ENCODE data around the gene TIAM2.

Gene TIAM2

GRCh38 chr6:154969796-154970195, 25.3 kb upstream of the TIAM2 start:
- Histone ChIP-seq H3K36me3 (no peaks in the 10 kb centered on the region), H3K27me3 (no peaks in the 10 kb centered on the region), H3K4me1 (ENCODE audit: control insufficient read depth in 1 of 2, insufficient read depth in 1 of 2, low read depth in 1 of 2, low read length in 1 of 2) (no peaks in the 10 kb centered on the region), H3K27ac (no peak overlapping the region), H3K9me3 (no peaks in the 10 kb centered on the region), H3K4me3 (ENCODE audit: low read depth in 1 of 2, low read length in 1 of 2) (no peak overlapping the region)
- no peak for TF ChIP-seq CTCF (IDR thresholded peaks at IDR 0.05)

- Histone ChIP-seq H3K27ac (no peak overlapping the region), H3K36me3 (no peaks in the 10 kb centered on the region), H3K4me1 (ENCODE audit: control insufficient read depth in 1 of 2, insufficient read depth in 1 of 2, low read depth in 1 of 2, low read length in 1 of 2) (no peaks in the 10 kb centered on the region), H3K27me3 (no peaks in the 10 kb centered on the region), H3K9me3 (no peaks in the 10 kb centered on the region), H3K4me3 (ENCODE audit: low read depth in 1 of 2, low read length in 1 of 2) (no peak overlapping the region)
- no peak for TF ChIP-seq CTCF (IDR thresholded peaks at IDR 0.05)
Observed at GRCh38 chr6:154974485-154975149, 20.5 kb upstream of the TIAM2 start.

GRCh38 chr6:154977588-154977987, 17.5 kb upstream of the TIAM2 start:
- TF ChIP-seq CTCF (IDR thresholded peaks at IDR 0.05) = no peak
- Histone ChIP-seq H3K4me1 (ENCODE audit: control insufficient read depth in 1 of 2, insufficient read depth in 1 of 2, low read depth in 1 of 2, low read length in 1 of 2) (no peaks in the 10 kb centered on the region), H3K27ac (no peak overlapping the region)

GRCh38 chr6:154980273-154981078, 14.6 kb upstream of the TIAM2 start:
- H3K4me1 ChIP-seq (ENCODE audit: control insufficient read depth in 1 of 2, insufficient read depth in 1 of 2, low read depth in 1 of 2, low read length in 1 of 2) = no peaks in the 10 kb centered on the region
- H3K27ac ChIP-seq = no peak overlapping the region
- H3K4me3 ChIP-seq (ENCODE audit: low read depth in 1 of 2, low read length in 1 of 2) = no peak overlapping the region
- no peaks in the 10 kb centered on the region for H3K27me3 ChIP-seq
- no peak for TF ChIP-seq CTCF (IDR thresholded peaks at IDR 0.05)
- no peaks in the 10 kb centered on the region for H3K36me3 ChIP-seq
- no peaks in the 10 kb centered on the region for H3K9me3 ChIP-seq

More at GRCh38 chr6:154977588-154977987, 17.5 kb upstream of the TIAM2 start:
- Histone ChIP-seq H3K9me3 (no peaks in the 10 kb centered on the region), H3K27me3 (no peaks in the 10 kb centered on the region), H3K36me3 (no peaks in the 10 kb centered on the region), H3K4me3 (ENCODE audit: low read depth in 1 of 2, low read length in 1 of 2) (no peak overlapping the region)

GRCh38 chr6:154981079-154981870, 13.8 kb upstream of the TIAM2 start:
- Histone ChIP-seq H3K27me3 (no peaks in the 10 kb centered on the region), H3K36me3 (no peaks in the 10 kb centered on the region), H3K4me3 (ENCODE audit: low read depth in 1 of 2, low read length in 1 of 2) (no peak overlapping the region), H3K9me3 (no peaks in the 10 kb centered on the region), H3K4me1 (ENCODE audit: control insufficient read depth in 1 of 2, insufficient read depth in 1 of 2, low read depth in 1 of 2, low read length in 1 of 2) (no peaks in the 10 kb centered on the region), H3K27ac (no peak overlapping the region)
- TF ChIP-seq CTCF (IDR thresholded peaks at IDR 0.05) = no peak

Measured in neutrophil (primary cell).